ENCODE data around the gene ZNF672.

Gene ZNF672

DNA sequence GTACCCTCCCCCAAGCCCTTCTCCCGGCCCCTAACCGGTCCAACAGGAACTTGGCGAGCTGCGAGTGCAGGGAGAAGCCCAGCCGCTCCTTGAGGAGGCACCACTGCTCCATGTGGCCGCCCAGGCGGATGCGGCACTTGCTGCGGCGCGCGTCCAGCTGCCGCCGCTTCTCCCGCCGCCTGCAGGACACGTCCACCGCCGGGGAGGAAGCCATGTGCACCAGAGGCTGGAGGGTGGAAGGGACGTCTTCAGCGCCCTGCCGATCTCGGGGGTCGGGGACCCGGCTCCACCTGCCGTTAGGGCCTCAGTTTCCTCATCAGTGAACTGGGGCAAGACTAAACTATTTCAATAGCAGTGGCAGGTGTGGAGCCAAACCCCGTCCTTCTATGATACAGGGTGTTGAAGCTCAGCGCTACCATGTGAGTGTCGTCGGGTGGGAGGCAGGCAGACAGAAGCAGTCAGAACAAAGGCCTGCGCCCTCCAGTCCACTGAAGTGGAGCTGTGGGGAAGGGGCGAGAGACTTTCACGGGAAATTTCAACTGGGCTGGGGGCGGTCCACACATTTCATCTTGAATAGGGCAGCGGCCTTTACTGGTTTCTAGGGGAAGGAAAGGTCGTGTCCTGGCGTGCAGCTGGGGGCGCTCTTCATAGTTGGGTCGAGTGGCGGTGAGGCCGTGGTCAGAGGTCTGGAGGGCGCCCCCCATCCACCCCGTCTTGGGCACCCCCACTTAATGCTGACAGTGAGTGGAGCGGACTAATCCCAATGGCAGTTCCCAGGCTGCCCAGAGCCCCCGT, 20.3 kb downstream of the ZNF672 start:
- in situ Hi-C loops (cut with HindIII; ENCODE audit: low sequenced_read_pairs), result no loop called here
- H3K4me3 ChIP-seq (ENCODE audit: low read depth, low read length), result peak overlapping the region; percentile 54
- peak; percentile 30 for TF ChIP-seq CTCF (IDR thresholded peaks at IDR 0.05; ENCODE audit: low read depth, low read length, missing control alignments)
- DNase-seq (ENCODE audit: low read depth), result no peak

GRCh38 chr1:248858891-248859889, 21.2 kb downstream of the ZNF672 start, which contains the start of gene ZNF692:
TSS of gene ZNF692 (minus strand) at chr1:248859085. CDS start at chr1:248858309, 776 bp downstream.
- DNase-seq (ENCODE audit: low read depth), result peak; percentile 92
- TF ChIP-seq CTCF (IDR thresholded peaks at IDR 0.05; ENCODE audit: low read depth, low read length, missing control alignments), result no peak
- in situ Hi-C loops (cut with HindIII; ENCODE audit: low sequenced_read_pairs), result no loop called here
- peak within 1 kb of the TSS; percentile 54 for H3K4me3 ChIP-seq (ENCODE audit: low read depth, low read length)

DNA sequence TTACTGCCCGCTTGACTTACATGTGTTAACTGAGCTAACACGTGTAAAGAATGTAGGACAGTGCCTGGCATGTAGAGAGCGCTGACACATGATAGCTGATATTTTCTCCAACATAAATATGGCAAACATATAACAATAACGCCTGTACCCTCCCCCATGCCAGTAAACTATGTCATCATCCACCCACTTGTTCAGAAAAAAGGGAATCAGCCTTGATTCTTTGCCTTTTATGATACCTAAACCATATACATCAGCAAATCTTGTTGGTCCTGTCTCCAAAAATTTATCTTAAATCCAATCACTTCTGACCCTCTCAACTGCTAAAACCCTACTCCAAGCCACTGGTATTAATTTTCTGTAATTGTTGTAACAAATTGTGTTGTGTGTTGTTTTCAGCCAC, 22.0 kb downstream of the ZNF672 start:
- H3K4me3 ChIP-seq (ENCODE audit: low read depth, low read length), result no peak overlapping the region
- no peak for DNase-seq (ENCODE audit: low read depth)
- TF ChIP-seq CTCF (IDR thresholded peaks at IDR 0.05; ENCODE audit: low read depth, low read length, missing control alignments), result no peak
- in situ Hi-C loops (cut with HindIII; ENCODE audit: low sequenced_read_pairs), result no loop called here

DNA sequence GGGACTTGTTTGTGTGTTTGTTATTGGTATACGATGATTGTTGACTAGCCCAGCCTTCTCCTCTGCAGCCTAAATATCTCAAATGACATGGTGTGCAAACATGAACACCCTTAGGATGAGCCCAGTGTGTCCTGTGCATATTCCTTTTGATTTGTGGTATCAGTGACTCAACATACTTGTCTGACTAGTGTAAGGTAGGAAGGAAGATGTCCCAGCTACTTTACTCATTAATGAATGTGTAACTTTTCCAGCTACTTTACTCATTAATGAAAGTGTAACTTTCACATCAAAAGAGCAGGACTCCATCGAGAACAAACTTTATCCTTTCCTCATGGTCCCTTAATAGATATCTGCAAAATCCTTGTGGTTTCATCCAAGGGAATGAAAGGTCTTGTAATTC, 23.6 kb downstream of the ZNF672 start:
- in situ Hi-C loops (cut with HindIII; ENCODE audit: low sequenced_read_pairs), result no loop called here
- DNase-seq (ENCODE audit: low read depth), result no peak
- TF ChIP-seq CTCF (IDR thresholded peaks at IDR 0.05; ENCODE audit: low read depth, low read length, missing control alignments), result no peak
- no peak overlapping the region for H3K4me3 ChIP-seq (ENCODE audit: low read depth, low read length)

- H3K4me3 ChIP-seq (ENCODE audit: low read depth, low read length), result peak overlapping the region; percentile 52
- TF ChIP-seq CTCF (IDR thresholded peaks at IDR 0.05; ENCODE audit: low read depth, low read length, missing control alignments), result no peak
- no peak for DNase-seq (ENCODE audit: low read depth)
- in situ Hi-C loops (cut with HindIII; ENCODE audit: low sequenced_read_pairs), result no loop called here
Observed at GRCh38 chr1:248862695-248862997, 24.6 kb downstream of the ZNF672 start.

GRCh38 chr1:248862998-248863881, 25.2 kb downstream of the ZNF672 start:
- H3K4me3 ChIP-seq (ENCODE audit: low read depth, low read length), result peak overlapping the region; percentile 52
- DNase-seq (ENCODE audit: low read depth), result no peak
- TF ChIP-seq CTCF (IDR thresholded peaks at IDR 0.05; ENCODE audit: low read depth, low read length, missing control alignments), result no peak
- in situ Hi-C loops (cut with HindIII; ENCODE audit: low sequenced_read_pairs), result no loop called here
